ENCODE results near the gene LSM4.
A peak's percentile ranks its signal among the peaks of the same experiment; 100 is the strongest.
"Not testable (repeated sequence)": the region's sequence is repeated elsewhere in the genome, so short reads cannot be mapped to it uniquely, and the experiment has no call there.

LSM4 gene

DNA sequence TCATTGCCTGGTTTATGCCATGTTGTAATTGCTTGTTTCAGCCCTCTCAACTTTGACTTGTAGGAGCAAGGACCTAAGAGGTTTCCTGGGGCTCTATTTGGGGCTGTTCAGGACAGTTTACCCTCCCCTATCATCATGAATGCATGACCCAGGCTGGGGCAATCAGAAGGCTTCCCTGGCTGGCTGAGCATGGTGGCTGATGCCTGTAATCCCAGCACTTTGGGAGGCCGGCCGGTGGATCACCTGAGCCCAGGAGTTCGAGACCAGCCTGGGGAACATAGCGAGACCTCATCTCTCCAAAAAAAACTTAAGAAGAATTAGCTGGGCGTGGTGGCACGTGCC, 6.1 kb upstream of the LSM4 start:
- no peaks in the 10 kb centered on the region for H3K9me3 ChIP-seq (ENCODE audit: insufficient read depth, low read depth, low read length)
- no peak overlapping the region for H3K14ac ChIP-seq (ENCODE audit: low read length)
- H2BK12ac ChIP-seq (ENCODE audit: low read length), result no peak overlapping the region
- H3K36me3 ChIP-seq (ENCODE audit: control insufficient read depth in 1 of 2, insufficient read depth in 2 of 2, low read length in 2 of 2), result no peaks in the 10 kb centered on the region
- H3K18ac ChIP-seq (ENCODE audit: low read length), result peak overlapping the region; percentile 42
- peaks cover 3% of the 10 kb centered on the region for H3K79me2 ChIP-seq (ENCODE audit: control insufficient read depth, insufficient read depth, low read length, poor library complexity)
- H3K27ac ChIP-seq (ENCODE audit: low read depth, low read length), result peak overlapping the region; percentile 57
- peak overlapping the region; percentile 59 for H3K4me2 ChIP-seq (ENCODE audit: low read length)
- peak overlapping the region; percentile 62 for H4K8ac ChIP-seq (ENCODE audit: low read depth, low read length)
- no peak overlapping the region for H3K9ac ChIP-seq (ENCODE audit: low read length)
- no peak overlapping the region for H2AFZ ChIP-seq (ENCODE audit: insufficient read depth, low read length, poor library complexity)
- peak overlapping the region; percentile 6 for H4K91ac ChIP-seq (ENCODE audit: low read depth, low read length)
- H3K4ac ChIP-seq (ENCODE audit: low read depth, low read length), result no peak overlapping the region
- H2BK120ac ChIP-seq (ENCODE audit: insufficient read depth, low read length, poor library complexity), result peak overlapping the region; percentile 35
- no CpG with 5 or more reads among the region's 6 CpGs for WGBS (ENCODE audit: extremely low coverage, insufficient coverage, insufficient read length)
- H3K4me3 ChIP-seq (ENCODE audit: low read depth, low read length), result no peak overlapping the region
- H3K79me1 ChIP-seq (ENCODE audit: low read length), result peaks cover 20% of the 10 kb centered on the region
- no peaks in the 10 kb centered on the region for H3K27me3 ChIP-seq (ENCODE audit: insufficient read depth, low read length)
- DNase-seq, result no peak
- peak overlapping the region; percentile 29 for H2BK5ac ChIP-seq (ENCODE audit: low read depth, low read length, poor library complexity)
- H3K23ac ChIP-seq (ENCODE audit: low read length), result no peak overlapping the region
- no peak overlapping the region for H2AK5ac ChIP-seq (ENCODE audit: low read length)
- peaks cover 14 to 20% of the 10 kb centered on the region in 2 experiments for H3K4me1 ChIP-seq (ENCODE audit: control insufficient read depth in 1 of 2, insufficient read depth in 2 of 2, low read length in 2 of 2)
- no peak overlapping the region for H4K12ac ChIP-seq (ENCODE audit: low read depth, low read length)

DNA sequence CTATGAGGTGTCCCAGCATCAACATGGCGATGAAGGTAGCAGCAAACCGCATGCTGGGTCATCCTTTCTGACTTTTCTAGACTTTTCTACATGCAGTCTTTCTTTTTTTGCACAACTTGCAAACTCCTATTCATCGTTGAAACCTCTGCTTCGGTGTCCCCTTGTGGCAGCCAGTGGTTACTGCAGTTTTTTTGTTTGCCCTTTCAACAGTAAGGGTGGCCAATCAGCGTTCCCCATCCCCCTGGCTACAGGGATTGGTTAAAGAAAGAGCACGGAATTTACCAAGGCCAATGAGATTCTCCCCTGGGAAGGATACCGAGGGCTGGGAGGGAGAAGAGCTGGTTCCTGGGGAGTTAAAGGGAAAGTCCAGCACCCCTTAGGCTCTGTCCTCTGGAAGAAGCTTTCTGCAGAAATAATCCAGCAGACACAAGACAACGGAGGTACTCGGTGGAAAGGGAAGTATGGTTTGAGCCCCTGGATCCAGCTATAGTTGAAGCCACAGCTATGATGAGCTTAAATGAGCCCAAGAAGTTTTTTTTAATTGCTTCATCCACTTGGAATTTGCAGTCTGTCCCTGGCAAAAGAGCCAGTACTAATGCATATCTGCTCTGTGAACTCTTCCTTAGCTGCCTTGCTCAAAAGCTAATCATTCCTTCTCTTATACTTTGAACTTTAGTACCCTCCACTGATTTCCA, 5.6 kb upstream of the LSM4 start:
- H2BK120ac ChIP-seq (ENCODE audit: insufficient read depth, low read length, poor library complexity), result no peak overlapping the region

DNA sequence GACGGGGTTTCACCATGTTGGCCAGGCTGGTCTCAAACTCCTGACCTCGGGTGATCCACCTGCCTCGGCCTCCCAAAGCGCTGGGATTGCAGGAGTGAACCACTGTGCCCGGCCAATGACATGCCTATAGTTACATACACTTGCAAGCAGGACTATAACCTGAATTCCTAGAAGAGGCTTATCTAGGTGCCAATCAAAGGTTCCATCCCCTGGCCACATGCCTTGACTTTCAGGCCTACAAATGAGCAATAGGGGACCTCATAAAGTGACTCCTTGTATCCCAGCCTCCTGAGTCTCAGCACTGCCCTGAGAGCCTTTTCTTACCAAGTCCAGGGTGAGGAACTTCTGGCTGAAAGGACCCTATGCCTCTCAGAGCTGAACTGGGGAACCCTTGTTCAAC, 3.9 kb upstream of the LSM4 start:
- Histone ChIP-seq H3K4ac (ENCODE audit: low read depth, low read length) (no peak overlapping the region), H3K27ac (ENCODE audit: low read depth, low read length) (no peak overlapping the region), H3K79me1 (ENCODE audit: low read length) (peaks cover 25% of the 10 kb centered on the region), H3K23ac (ENCODE audit: low read length) (no peak overlapping the region), H2BK5ac (ENCODE audit: low read depth, low read length, poor library complexity) (no peak overlapping the region), H2BK120ac (ENCODE audit: insufficient read depth, low read length, poor library complexity) (peak overlapping the region; percentile 63), H3K36me3 (ENCODE audit: control insufficient read depth in 1 of 2, insufficient read depth in 2 of 2, low read length in 2 of 2) (no peaks in the 10 kb centered on the region), H3K4me1 (ENCODE audit: control insufficient read depth in 1 of 2, insufficient read depth in 2 of 2, low read length in 2 of 2) (peaks cover 9 to 11% of the 10 kb centered on the region in 2 experiments), H3K79me2 (ENCODE audit: control insufficient read depth, insufficient read depth, low read length, poor library complexity) (peaks cover 6% of the 10 kb centered on the region), H4K8ac (ENCODE audit: low read depth, low read length) (no peak overlapping the region), H3K4me2 (ENCODE audit: low read length) (no peak overlapping the region), H3K9ac (ENCODE audit: low read length) (no peak overlapping the region), H3K4me3 (ENCODE audit: low read depth, low read length) (no peak overlapping the region), H2AK5ac (ENCODE audit: low read length) (peak overlapping the region; percentile 64), H3K14ac (ENCODE audit: low read length) (no peak overlapping the region), H3K27me3 (ENCODE audit: insufficient read depth, low read length) (no peaks in the 10 kb centered on the region), H4K12ac (ENCODE audit: low read depth, low read length) (no peak overlapping the region), H2AFZ (ENCODE audit: insufficient read depth, low read length, poor library complexity) (no peak overlapping the region), H2BK12ac (ENCODE audit: low read length) (peak overlapping the region; percentile 43), H3K18ac (ENCODE audit: low read length) (no peak overlapping the region), H4K91ac (ENCODE audit: low read depth, low read length) (no peak overlapping the region), H3K9me3 (ENCODE audit: insufficient read depth, low read depth, low read length) (no peaks in the 10 kb centered on the region)
- no CpG with 5 or more reads among the region's 5 CpGs for WGBS (ENCODE audit: extremely low coverage, insufficient coverage, insufficient read length)
- no peak for DNase-seq

More for the DNA sequence above, 5.6 kb upstream of the LSM4 start:
- no peak overlapping the region for H4K12ac ChIP-seq (ENCODE audit: low read depth, low read length)
- H3K4me1 ChIP-seq (ENCODE audit: control insufficient read depth in 1 of 2, insufficient read depth in 2 of 2, low read length in 2 of 2), result peaks cover 13 to 22% of the 10 kb centered on the region in 2 experiments
- H3K79me2 ChIP-seq (ENCODE audit: control insufficient read depth, insufficient read depth, low read length, poor library complexity), result peaks cover 3% of the 10 kb centered on the region
- no peaks in the 10 kb centered on the region for H3K9me3 ChIP-seq (ENCODE audit: insufficient read depth, low read depth, low read length)
- no peak overlapping the region for H2AFZ ChIP-seq (ENCODE audit: insufficient read depth, low read length, poor library complexity)
- H2BK5ac ChIP-seq (ENCODE audit: low read depth, low read length, poor library complexity), result peak overlapping the region; percentile 29
- peak; percentile 95 to 98 for DNase-seq
- H3K14ac ChIP-seq (ENCODE audit: low read length), result no peak overlapping the region
- no CpG with 5 or more reads among the region's 9 CpGs for WGBS (ENCODE audit: extremely low coverage, insufficient coverage, insufficient read length)
- no peaks in the 10 kb centered on the region for H3K36me3 ChIP-seq (ENCODE audit: control insufficient read depth in 1 of 2, insufficient read depth in 2 of 2, low read length in 2 of 2)
- H3K23ac ChIP-seq (ENCODE audit: low read length), result no peak overlapping the region
- peak overlapping the region; percentile 62 for H4K8ac ChIP-seq (ENCODE audit: low read depth, low read length)
- no peak overlapping the region for H4K91ac ChIP-seq (ENCODE audit: low read depth, low read length)
- peak overlapping the region; percentile 57 for H3K27ac ChIP-seq (ENCODE audit: low read depth, low read length)
- no peak overlapping the region for H3K18ac ChIP-seq (ENCODE audit: low read length)
- peak overlapping the region; percentile 59 for H3K4me2 ChIP-seq (ENCODE audit: low read length)
- no peak overlapping the region for H3K9ac ChIP-seq (ENCODE audit: low read length)
- no peak overlapping the region for H3K4ac ChIP-seq (ENCODE audit: low read depth, low read length)
- H2BK12ac ChIP-seq (ENCODE audit: low read length), result no peak overlapping the region
- no peak overlapping the region for H2AK5ac ChIP-seq (ENCODE audit: low read length)
- H3K27me3 ChIP-seq (ENCODE audit: insufficient read depth, low read length), result no peaks in the 10 kb centered on the region
- H3K79me1 ChIP-seq (ENCODE audit: low read length), result peaks cover 21% of the 10 kb centered on the region
- H3K4me3 ChIP-seq (ENCODE audit: low read depth, low read length), result no peak overlapping the region

DNA sequence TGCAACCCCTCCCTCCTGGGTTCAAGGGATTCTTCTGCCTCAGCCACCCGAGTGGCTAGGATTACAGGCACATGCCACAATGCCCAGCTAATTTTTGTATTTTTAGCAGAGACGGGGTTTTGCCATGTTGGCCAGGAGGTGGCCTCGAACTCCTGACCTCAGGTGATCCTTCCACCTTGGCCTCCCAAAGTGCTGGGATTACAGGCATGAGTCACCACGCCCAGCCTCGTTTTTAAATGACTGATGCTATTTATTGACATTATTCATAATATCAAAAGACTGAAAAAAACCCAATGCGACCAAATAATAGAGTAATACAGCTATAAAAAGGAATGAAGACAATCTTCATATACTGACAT, 1.5 kb upstream of the LSM4 start:
- H3K23ac ChIP-seq (ENCODE audit: low read length); H3K4ac ChIP-seq (ENCODE audit: low read depth, low read length); DNase-seq; H2BK120ac ChIP-seq (ENCODE audit: insufficient read depth, low read length, poor library complexity); H3K9ac ChIP-seq (ENCODE audit: low read length); H3K4me3 ChIP-seq (ENCODE audit: low read depth, low read length); H2AK5ac ChIP-seq (ENCODE audit: low read length); H3K79me2 ChIP-seq (ENCODE audit: control insufficient read depth, insufficient read depth, low read length, poor library complexity); H3K18ac ChIP-seq (ENCODE audit: low read length); H3K27me3 ChIP-seq (ENCODE audit: insufficient read depth, low read length); H2AFZ ChIP-seq (ENCODE audit: insufficient read depth, low read length, poor library complexity); H3K4me2 ChIP-seq (ENCODE audit: low read length); H3K27ac ChIP-seq (ENCODE audit: low read depth, low read length); H3K9me3 ChIP-seq (ENCODE audit: insufficient read depth, low read depth, low read length); H2BK5ac ChIP-seq (ENCODE audit: low read depth, low read length, poor library complexity); H4K12ac ChIP-seq (ENCODE audit: low read depth, low read length); H2BK12ac ChIP-seq (ENCODE audit: low read length); H4K8ac ChIP-seq (ENCODE audit: low read depth, low read length); H4K91ac ChIP-seq (ENCODE audit: low read depth, low read length); H3K14ac ChIP-seq (ENCODE audit: low read length); H3K36me3 ChIP-seq (ENCODE audit: control insufficient read depth in 1 of 2, insufficient read depth in 2 of 2, low read length in 2 of 2): not testable (repeated sequence)
- WGBS (ENCODE audit: extremely low coverage, insufficient coverage, insufficient read length), result no CpG with 5 or more reads among the region's 6 CpGs
- Histone ChIP-seq H3K79me1 (ENCODE audit: low read length) (peaks cover 34% of the 10 kb centered on the region), H3K4me1 (ENCODE audit: control insufficient read depth in 1 of 2, insufficient read depth in 2 of 2, low read length in 2 of 2) (peaks cover 25 to 28% of the 10 kb centered on the region in 2 experiments)

All from trophoblast cell (in vitro differentiated cells and primary cell).